ENCODE data around the gene ABCB8. TPM values are rescaled to one million over a fixed set of nuclear protein-coding genes. Genes with fewer than 3 reads are reported as not detected.

The ABCB8 gene
- total RNA-seq, 5 donors from 2014 or later (not counting 1 experiment from before 2014, with no cell fraction given): 72.4 to 83.0 (median 74.8) TPM

- Mint-ChIP-seq H3K4me3 (peak overlapping the region in 1 of 3 donors; percentile 52), H3K4me1 (peaks cover 29 to 42% (median 34%) of the 10 kb centered on the region in 3 donors), H3K27me3 (peaks cover 0 to 4% of the 10 kb centered on the region in 2 donors), H3K36me3 (no peaks in the 10 kb centered on the region), H3K27ac (no peak overlapping the region), H3K9me3 (no peaks in the 10 kb centered on the region)
- ATAC-seq (replicated peaks in 1 of 4): peak in 1 of 4 experiments; percentile 33
- Histone ChIP-seq H3K4me3 (ENCODE audit: control insufficient read depth in 1 of 2, extremely low read depth in 1 of 2, low read length in 1 of 2) (no peak overlapping the region), H3K4me1 (ENCODE audit: control insufficient read depth in 1 of 2, extremely low read depth in 1 of 2, insufficient read depth in 2 of 2, low read length in 2 of 2) (peaks cover 21 to 57% of the 10 kb centered on the region in 2 experiments), H3K27ac (ENCODE audit: low read length) (peak overlapping the region; percentile 29), H3K36me3 (ENCODE audit: control insufficient read depth in 2 of 2, extremely low read depth in 1 of 2, insufficient read depth in 1 of 2, low read length in 1 of 2) (peaks cover 0 to 4% of the 10 kb centered on the region in 2 donors), H3K9me3 (no peaks in the 10 kb centered on the region), H3K27me3 (replicated peaks in 1 of 2; ENCODE audit: control insufficient read depth in 2 of 2, extremely low read depth in 1 of 2, insufficient read depth in 2 of 2, low read length in 1 of 2) (peaks cover 0 to 29% of the 10 kb centered on the region in 2 experiments)
- ChIA-PET CTCF (interaction anchor here (0.6 to 0.9 kb wide), 3 partner anchors 19 to 20 kb away, joined by 3 to 5 read pairs (median 3); no protein-coding TSS in a partner anchor), POLR2A (interaction anchor here in 1 of 2 donors (0.6 kb wide), 1 partner anchor 54 kb away, joined by 4 read pairs; no protein-coding TSS in a partner anchor)
- WGBS (ENCODE audit: insufficient coverage): 25% methylated on average over 3 of the region's 5 CpGs
- no peak for DNase-seq
Measured at GRCh38 chr7:150999497-151000230, 28.6 kb upstream of the ABCB8 start.

- H3K4me3 Mint-ChIP-seq: no peak overlapping the region
- H3K27ac ChIP-seq (ENCODE audit: low read length): no peak overlapping the region
- 90% methylated on average over 10 of the region's 13 CpGs for WGBS (ENCODE audit: insufficient coverage)
- DNase-seq (no peak), ATAC-seq (replicated peaks in 1 of 4) (no peak)
- peaks cover 0 to 27% of the 10 kb centered on the region in 2 experiments for H3K27me3 ChIP-seq (replicated peaks in 1 of 2; ENCODE audit: control insufficient read depth in 2 of 2, extremely low read depth in 1 of 2, insufficient read depth in 2 of 2, low read length in 1 of 2)
- H3K9me3 Mint-ChIP-seq: no peaks in the 10 kb centered on the region
- POLR2A ChIA-PET: no interaction called here
- H3K9me3 ChIP-seq: no peaks in the 10 kb centered on the region
- H3K4me1 ChIP-seq (ENCODE audit: control insufficient read depth in 1 of 2, extremely low read depth in 1 of 2, insufficient read depth in 2 of 2, low read length in 2 of 2): peaks cover 17 to 50% of the 10 kb centered on the region in 2 experiments
- H3K4me1 Mint-ChIP-seq: peaks cover 23 to 45% (median 28%) of the 10 kb centered on the region in 3 donors
- peaks cover 0 to 4% of the 10 kb centered on the region in 2 donors for H3K36me3 ChIP-seq (ENCODE audit: control insufficient read depth in 2 of 2, extremely low read depth in 1 of 2, insufficient read depth in 1 of 2, low read length in 1 of 2)
- no peaks in the 10 kb centered on the region for H3K36me3 Mint-ChIP-seq
- no peak overlapping the region for H3K4me3 ChIP-seq (ENCODE audit: control insufficient read depth in 1 of 2, extremely low read depth in 1 of 2, low read length in 1 of 2)
- peaks cover 0 to 4% of the 10 kb centered on the region in 2 donors for H3K27me3 Mint-ChIP-seq
- CTCF ChIA-PET: no interaction called here
- H3K27ac Mint-ChIP-seq: no peak overlapping the region
Measured at GRCh38 chr7:151000897-151001495, 27.3 kb upstream of the ABCB8 start.

GRCh38 chr7:151001546-151001945 lies 26.7 kb upstream of the ABCB8 start:
- Mint-ChIP-seq H3K27me3 (peaks cover 0 to 4% of the 10 kb centered on the region in 2 donors), H3K4me1 (peaks cover 24 to 48% (median 34%) of the 10 kb centered on the region in 3 donors), H3K9me3 (no peaks in the 10 kb centered on the region), H3K27ac (no peak overlapping the region), H3K4me3 (no peak overlapping the region), H3K36me3 (no peaks in the 10 kb centered on the region)
- ChIA-PET POLR2A (no interaction called here), CTCF (no interaction called here)
- no peak for ATAC-seq (replicated peaks in 1 of 4)
- DNase-seq: no peak
- Histone ChIP-seq H3K27me3 (replicated peaks in 1 of 2; ENCODE audit: control insufficient read depth in 2 of 2, extremely low read depth in 1 of 2, insufficient read depth in 2 of 2, low read length in 1 of 2) (peaks cover 0 to 23% of the 10 kb centered on the region in 2 experiments), H3K4me3 (ENCODE audit: control insufficient read depth in 1 of 2, extremely low read depth in 1 of 2, low read length in 1 of 2) (no peak overlapping the region), H3K36me3 (ENCODE audit: control insufficient read depth in 2 of 2, extremely low read depth in 1 of 2, insufficient read depth in 1 of 2, low read length in 1 of 2) (peaks cover 0 to 4% of the 10 kb centered on the region in 2 donors), H3K9me3 (no peaks in the 10 kb centered on the region), H3K27ac (ENCODE audit: low read length) (no peak overlapping the region), H3K4me1 (ENCODE audit: control insufficient read depth in 1 of 2, extremely low read depth in 1 of 2, insufficient read depth in 2 of 2, low read length in 2 of 2) (peaks cover 17 to 48% of the 10 kb centered on the region in 2 experiments)
- over 99% methylated on average over 11 of the region's 16 CpGs for WGBS (ENCODE audit: insufficient coverage)

GRCh38 chr7:151003572-151003971 lies 24.7 kb upstream of the ABCB8 start:
- Mint-ChIP-seq H3K36me3 (no peaks in the 10 kb centered on the region), H3K4me1 (peaks cover 24 to 46% (median 33%) of the 10 kb centered on the region in 3 donors), H3K9me3 (no peaks in the 10 kb centered on the region), H3K27me3 (no peaks in the 10 kb centered on the region), H3K27ac (no peak overlapping the region), H3K4me3 (no peak overlapping the region)
- DNase-seq (no peak), ATAC-seq (replicated peaks in 1 of 4) (no peak)
- H3K36me3 ChIP-seq (ENCODE audit: control insufficient read depth in 2 of 2, extremely low read depth in 1 of 2, insufficient read depth in 1 of 2, low read length in 1 of 2): peaks cover 0 to 4% of the 10 kb centered on the region in 2 donors
- ChIA-PET CTCF (no interaction called here), POLR2A (interaction anchor here in 1 of 2 donors (0.6 kb wide), 1 partner anchor 637 kb away, joined by 3 read pairs; no protein-coding TSS in a partner anchor)
- H3K9me3 ChIP-seq: no peaks in the 10 kb centered on the region
- no peak overlapping the region for H3K27ac ChIP-seq (ENCODE audit: low read length)
- 93% methylated on average over 9 of the region's 12 CpGs for WGBS (ENCODE audit: insufficient coverage)
- H3K4me1 ChIP-seq (ENCODE audit: control insufficient read depth in 1 of 2, extremely low read depth in 1 of 2, insufficient read depth in 2 of 2, low read length in 2 of 2): peaks cover 21 to 48% of the 10 kb centered on the region in 2 experiments
- H3K27me3 ChIP-seq (replicated peaks in 1 of 2; ENCODE audit: control insufficient read depth in 2 of 2, extremely low read depth in 1 of 2, insufficient read depth in 2 of 2, low read length in 1 of 2): peaks cover 0 to 5% of the 10 kb centered on the region in 2 experiments
- no peak overlapping the region for H3K4me3 ChIP-seq (ENCODE audit: control insufficient read depth in 1 of 2, extremely low read depth in 1 of 2, low read length in 1 of 2)

- no peak for ATAC-seq (replicated peaks in 1 of 4)
- Mint-ChIP-seq H3K36me3 (no peaks in the 10 kb centered on the region), H3K27ac (peak overlapping the region; percentile 46 to 59), H3K9me3 (no peaks in the 10 kb centered on the region), H3K4me1 (peaks cover 28 to 49% (median 34%) of the 10 kb centered on the region in 3 donors), H3K27me3 (no peaks in the 10 kb centered on the region), H3K4me3 (peak overlapping the region in 1 of 3 donors; percentile 41)
- ChIA-PET POLR2A (no interaction called here), CTCF (interaction anchor here in 1 of 2 donors (0.5 to 1.1 kb wide), 2 partner anchors 19 to 42 kb away, joined by 3 to 5 read pairs; no protein-coding TSS in a partner anchor)
- WGBS (ENCODE audit: insufficient coverage): 79% methylated on average over 5 of the region's 9 CpGs
- Histone ChIP-seq H3K36me3 (ENCODE audit: control insufficient read depth in 2 of 2, extremely low read depth in 1 of 2, insufficient read depth in 1 of 2, low read length in 1 of 2) (peaks cover 0 to 4% of the 10 kb centered on the region in 2 donors), H3K4me1 (ENCODE audit: control insufficient read depth in 1 of 2, extremely low read depth in 1 of 2, insufficient read depth in 2 of 2, low read length in 2 of 2) (peaks cover 23 to 48% of the 10 kb centered on the region in 2 experiments), H3K9me3 (no peaks in the 10 kb centered on the region), H3K4me3 (ENCODE audit: control insufficient read depth in 1 of 2, extremely low read depth in 1 of 2, low read length in 1 of 2) (no peak overlapping the region), H3K27ac (ENCODE audit: low read length) (no peak overlapping the region), H3K27me3 (replicated peaks in 1 of 2; ENCODE audit: control insufficient read depth in 2 of 2, extremely low read depth in 1 of 2, insufficient read depth in 2 of 2, low read length in 1 of 2) (no peaks in the 10 kb centered on the region)
- no peak for DNase-seq
Measured at GRCh38 chr7:151005566-151005965, 22.7 kb upstream of the ABCB8 start.

GRCh38 chr7:151006590-151007300 lies 21.5 kb upstream of the ABCB8 start:
- ATAC-seq (replicated peaks in 1 of 4): no peak
- Histone ChIP-seq H3K9me3 (no peaks in the 10 kb centered on the region), H3K27me3 (replicated peaks in 1 of 2; ENCODE audit: control insufficient read depth in 2 of 2, extremely low read depth in 1 of 2, insufficient read depth in 2 of 2, low read length in 1 of 2) (no peaks in the 10 kb centered on the region), H3K27ac (ENCODE audit: low read length) (peak overlapping the region; percentile 78), H3K4me1 (ENCODE audit: control insufficient read depth in 1 of 2, extremely low read depth in 1 of 2, insufficient read depth in 2 of 2, low read length in 2 of 2) (peaks cover 28 to 54% of the 10 kb centered on the region in 2 experiments), H3K4me3 (ENCODE audit: control insufficient read depth in 1 of 2, extremely low read depth in 1 of 2, low read length in 1 of 2) (no peak overlapping the region), H3K36me3 (ENCODE audit: control insufficient read depth in 2 of 2, extremely low read depth in 1 of 2, insufficient read depth in 1 of 2, low read length in 1 of 2) (no peaks in the 10 kb centered on the region)
- Mint-ChIP-seq H3K4me1 (peaks cover 36 to 56% (median 41%) of the 10 kb centered on the region in 3 donors), H3K4me3 (peak overlapping the region in 1 of 3 donors; percentile 76), H3K27me3 (no peaks in the 10 kb centered on the region), H3K36me3 (no peaks in the 10 kb centered on the region), H3K27ac (peak overlapping the region in 1 of 2 donors; percentile 16), H3K9me3 (no peaks in the 10 kb centered on the region)
- no peak for DNase-seq
- WGBS (ENCODE audit: insufficient coverage): 92% methylated on average over 20 of the region's 23 CpGs
- ChIA-PET CTCF (interaction anchor here in 1 of 2 donors (0.6 kb wide), 1 partner anchor 78 kb away, joined by 4 read pairs; no protein-coding TSS in a partner anchor), POLR2A (no interaction called here)
